Measurements from ENCODE around the gene MAP2K3. TPM values are rescaled to one million over a fixed set of nuclear protein-coding genes. Genes with fewer than 3 reads are reported as not detected.

MAP2K3 gene
- polyA plus RNA-seq, 2 of the 4 experiments (the other 2 are of a cell fraction), result 13.9 to 37.1 TPM

- ChIA-PET CTCF (interaction anchor here (1.5 to 1.6 kb wide), 3 partner anchors 10 to 242 kb away, joined by 4 to 8 read pairs (median 4); no protein-coding TSS in a partner anchor), POLR2A (no interaction called here)
- Histone ChIP-seq H3K4me3 (no peak overlapping the region), H3K9me3 (no peaks in the 10 kb centered on the region), H3K4me1 (no peaks in the 10 kb centered on the region), H3K27ac (no peak overlapping the region), H3K4me2 (no peak overlapping the region)
- 62% methylated on average over 8 of the region's 8 CpGs for WGBS (ENCODE audit: missing lambda C conversion rate)
- DNase-seq (ENCODE audit: low read depth in 1 of 2, low spot score in 1 of 2) (no peak), ATAC-seq (no peak), FAIRE-seq (no peak)
- no peak for TF ChIP-seq RAD21 (conservative IDR thresholded peaks at IDR 0.05 in 1 of 2, IDR thresholded peaks at IDR 0.05 in 1 of 2)
- no peak for TF ChIP-seq FOSL2 (IDR thresholded peaks at IDR 0.05)
- no peak for TF ChIP-seq FOSL2 (CRISPR knock-in tag; IDR thresholded peaks at IDR 0.05)
- no peak for TF ChIP-seq CTCF (IDR thresholded peaks at IDR 0.05)
- no peak for TF ChIP-seq RFX5 (IDR thresholded peaks at IDR 0.05)
- no peak for TF ChIP-seq MYC (IDR thresholded peaks at IDR 0.05; ENCODE audit: borderline replicate concordance, low read length)
- no peak for TF ChIP-seq TP53 (CRISPR knock-in tag; IDR thresholded peaks at IDR 0.05)
- no peak for TF ChIP-seq CBX8 (IDR thresholded peaks at IDR 0.05)
- no peak for TF ChIP-seq REST (IDR thresholded peaks at IDR 0.05)
- no peak for TF ChIP-seq CHD4 (IDR thresholded peaks at IDR 0.05; ENCODE audit: borderline replicate concordance)
- TF ChIP-seq GATA3 (IDR thresholded peaks at IDR 0.05; ENCODE audit: borderline replicate concordance), result no peak
- no peak for TF ChIP-seq POLR2A (IDR thresholded peaks at IDR 0.05; ENCODE audit: low read length)
- no peak for TF ChIP-seq JUN (IDR thresholded peaks at IDR 0.05)
- TF ChIP-seq HOXA7 (CRISPR knock-in tag; IDR thresholded peaks at IDR 0.05), result no peak
Measured at GRCh38 chr17:21269394-21269793, 15.1 kb upstream of the MAP2K3 start.

- ChIA-PET CTCF (interaction anchor here (0.6 kb wide), 1 partner anchor 35 kb away, joined by 3 read pairs; no protein-coding TSS in a partner anchor), POLR2A (no interaction called here)
- Histone ChIP-seq H3K4me2 (no peak overlapping the region), H3K27ac (no peak overlapping the region), H3K4me3 (no peak overlapping the region), H3K4me1 (peaks cover 11% of the 10 kb centered on the region), H3K9me3 (no peaks in the 10 kb centered on the region)
- FAIRE-seq, result no peak
- WGBS (ENCODE audit: missing lambda C conversion rate), result 84% methylated on average over 10 of the region's 10 CpGs
- no peak for TF ChIP-seq BCL3 (IDR thresholded peaks at IDR 0.05)
- TF ChIP-seq FOSB (CRISPR knock-in tag; IDR thresholded peaks at IDR 0.05), result no peak
- TF ChIP-seq MYC (IDR thresholded peaks at IDR 0.05; ENCODE audit: borderline replicate concordance, low read length), result no peak
- TF ChIP-seq KDM1A (IDR thresholded peaks at IDR 0.05; ENCODE audit: low read depth), result no peak
- no peak for TF ChIP-seq JUNB (IDR thresholded peaks at IDR 0.05)
- TF ChIP-seq NPAS2 (CRISPR knock-in tag; IDR thresholded peaks at IDR 0.05; ENCODE audit: borderline replicate concordance), result no peak
- TF ChIP-seq MAX (IDR thresholded peaks at IDR 0.05), result no peak
- TF ChIP-seq CEBPB (IDR thresholded peaks at IDR 0.05), result no peak
- TF ChIP-seq TP53 (CRISPR knock-in tag; IDR thresholded peaks at IDR 0.05), result no peak
- no peak for TF ChIP-seq TFCP2L1 (CRISPR knock-in tag; IDR thresholded peaks at IDR 0.05)
- no peak for ATAC-seq
- DNase-seq (ENCODE audit: low read depth in 1 of 2, low spot score in 1 of 2), result no peak
Measured at GRCh38 chr17:21271454-21272183, 12.9 kb upstream of the MAP2K3 start.
